HCT116 (cell line): Measurements from ENCODE around the gene CCDC137.

ENCODE experiments used
- CTCF ChIP-seq, 3 experiments: fragments of 200-600 bp in 1 of 3; sonication (generic) in 1 of 3; IDR thresholded peaks in 2 of 3; conservative IDR thresholded peaks in 1 of 3; 2 replicates each; pipeline ENCODE4 v1.5.1; 2012 to 2017; ENCODE audit warnings: low read depth in 2 of 3, low read length in 2 of 3, antibody characterized with exemption in 1 of 3, borderline replicate concordance in 1 of 3, control low read depth in 1 of 3, mild to moderate bottlenecking in 1 of 3, mixed read lengths in 1 of 3, mixed run types in 1 of 3, moderate library complexity in 1 of 3; ENCODE audit not compliant: insufficient read depth in 1 of 3
- ELF1 ChIP-seq: IDR thresholded peaks from 2 replicates; pipeline ENCODE4 v1.6.1; 2012; ENCODE audit warnings: low read depth, borderline replicate concordance
- EZH2phosphoT487 ChIP-seq: fragments of 200-600 bp; IDR thresholded peaks from 2 replicates; pipeline ENCODE4 v1.6.1; 2018; ENCODE audit warnings: antibody characterized with exemption, borderline replicate concordance
- FOSL1 ChIP-seq: IDR thresholded peaks from 2 replicates; pipeline ENCODE4 v1.6.1; 2012; ENCODE audit warnings: low read depth

GRCh38 chr17:81713004-81713555 lies 46.5 kb downstream of the CCDC137 start:
- no peak for TF ChIP-seq EZH2phosphoT487
- TF ChIP-seq CTCF (IDR thresholded peaks at IDR 0.05 in 2 of 3, conservative IDR thresholded peaks at IDR 0.05 in 1 of 3; ENCODE audit: borderline replicate concordance in 1 of 3, insufficient read depth in 1 of 3, low read depth in 2 of 3, low read length in 2 of 3), result no peak
- TF ChIP-seq FOSL1, result no peak
- no peak for TF ChIP-seq ELF1
